Neural progenitor cell (in vitro differentiated cells): ENCODE data around the gene DIAPH3. TPM values are rescaled to one million over a fixed set of nuclear protein-coding genes. Genes with fewer than 3 reads are reported as not detected.

ENCODE experiments used
- DNase-seq: peaks from one replicate; pipeline ENCODE4 v3.0.0-alpha.2; 2016; ENCODE audit warnings: low spot score
- H2AFZ ChIP-seq: fragments of 200-600 bp; sonication (generic); replicated peaks from 2 replicates; pipeline ENCODE4 v1.6.1; 2016; ENCODE audit warnings: antibody characterized with exemption
- H3F3A ChIP-seq: fragments of 200-600 bp; sonication (generic); 2 replicates; pipeline ENCODE4 v1.6.1; 2016; ENCODE audit warnings: antibody characterized with exemption, low read depth
- H3K27ac ChIP-seq: fragments of 200-600 bp; sonication (generic); 2 replicates; pipeline ENCODE4 v1.5.1; 2016; ENCODE audit warnings: mild to moderate bottlenecking
- H3K27me3 ChIP-seq: fragments of 200-600 bp; sonication (generic); 2 replicates; pipeline ENCODE4 v1.6.1; 2016; ENCODE audit warnings: mild to moderate bottlenecking, moderate library complexity
- H3K36me3 ChIP-seq: fragments of 200-600 bp; sonication (generic); 2 replicates; pipeline ENCODE4 v1.5.1; 2016
- H3K4me1 ChIP-seq: fragments of 200-600 bp; sonication (generic); 2 replicates; pipeline ENCODE4 v1.6.1; 2016; ENCODE audit warnings: mixed run types
- H3K4me2 ChIP-seq: fragments of 200-600 bp; sonication (generic); 2 replicates; pipeline ENCODE4 v1.6.1; 2016
- H3K4me3 ChIP-seq: fragments of 200-600 bp; sonication (generic); 2 replicates; pipeline ENCODE4 v1.5.1; 2016
- H3K79me2 ChIP-seq: fragments of 200-600 bp; sonication (generic); 2 replicates; pipeline ENCODE4 v1.6.1; 2016; ENCODE audit warnings: low read depth
- H3K9ac ChIP-seq: fragments of 200-600 bp; sonication (generic); 2 replicates; pipeline ENCODE4 v1.6.1; 2016
- H3K9me3 ChIP-seq: fragments of 200-600 bp; sonication (generic); 2 replicates; pipeline ENCODE4 v1.5.1; 2016; ENCODE audit warnings: low read depth
- H4K20me1 ChIP-seq: fragments of 200-600 bp; sonication (generic); 2 replicates; pipeline ENCODE4 v1.6.1; 2016; ENCODE audit warnings: low read depth
- H3K27ac Mint-ChIP-seq: 3 replicates; pipeline ENCODE4 v1.8.0; 2021; ENCODE audit warnings: mixed read lengths
- H3K27me3 Mint-ChIP-seq: 2 replicates; pipeline ENCODE4 v1.8.0; 2022; ENCODE audit warnings: low read depth, mild to moderate bottlenecking, inconsistent platforms, moderate library complexity, mixed read lengths; ENCODE audit not compliant: insufficient read depth
- H3K36me3 Mint-ChIP-seq: 3 replicates; pipeline ENCODE4 v1.8.0; 2021; ENCODE audit warnings: mixed read lengths
- H3K4me1 Mint-ChIP-seq: 3 replicates; pipeline ENCODE4 v1.8.0; 2021; ENCODE audit warnings: mixed read lengths
- H3K4me3 Mint-ChIP-seq: 3 replicates; pipeline ENCODE4 v1.8.0; 2021; ENCODE audit warnings: mild to moderate bottlenecking, moderate library complexity, mixed read lengths
- H3K9me3 Mint-ChIP-seq: 3 replicates; pipeline ENCODE4 v1.8.0; 2020; ENCODE audit warnings: mixed read lengths
- EZH2 ChIP-seq: fragments of 200-600 bp; sonication (generic); IDR thresholded peaks from 2 replicates; pipeline ENCODE4 v1.6.1; 2017; ENCODE audit warnings: antibody characterized with exemption, mild to moderate bottlenecking, moderate library complexity
- EZH2phosphoT487 ChIP-seq: fragments of 200-600 bp; sonication (generic); IDR thresholded peaks from 2 replicates; pipeline ENCODE4 v1.6.1; 2017; ENCODE audit warnings: antibody characterized with exemption
- total RNA-seq: library from RNA; depleted of rRNA; stranded (reverse); fragments of >200 nt; gene quantifications from 2 replicates; pipeline ENCODE4 v1.2.3, GENCODE V29; 2015; ENCODE audit warnings: low replicate concordance
- TF ChIP-seq, protein P1 (sequence below): fragments of 200-600 bp; sonication (generic); IDR thresholded peaks from 2 replicates; pipeline ENCODE4 v1.5.1; 2017; ENCODE audit warnings: antibody characterized with exemption, mild to moderate bottlenecking

The DIAPH3 gene
- total RNA-seq, 1 donor from 2014 or later: 51.5 TPM

GRCh38 chr13:59641817-59642216 lies 521.9 kb downstream of the DIAPH3 start:
- no peak overlapping the region for H3K4me3 ChIP-seq
- H3K9me3 ChIP-seq: no peaks in the 10 kb centered on the region
- peaks cover under 1% of the 10 kb centered on the region for H3K27me3 Mint-ChIP-seq
- H3K4me1 Mint-ChIP-seq: peaks cover 9% of the 10 kb centered on the region
- H3K36me3 Mint-ChIP-seq: no peaks in the 10 kb centered on the region
- no peaks in the 10 kb centered on the region for H3K79me2 ChIP-seq
- no peaks in the 10 kb centered on the region for H3K4me1 ChIP-seq
- TF ChIP-seq EZH2 (no peak), EZH2phosphoT487 (no peak)
- TF ChIP-seq, protein P1, sequence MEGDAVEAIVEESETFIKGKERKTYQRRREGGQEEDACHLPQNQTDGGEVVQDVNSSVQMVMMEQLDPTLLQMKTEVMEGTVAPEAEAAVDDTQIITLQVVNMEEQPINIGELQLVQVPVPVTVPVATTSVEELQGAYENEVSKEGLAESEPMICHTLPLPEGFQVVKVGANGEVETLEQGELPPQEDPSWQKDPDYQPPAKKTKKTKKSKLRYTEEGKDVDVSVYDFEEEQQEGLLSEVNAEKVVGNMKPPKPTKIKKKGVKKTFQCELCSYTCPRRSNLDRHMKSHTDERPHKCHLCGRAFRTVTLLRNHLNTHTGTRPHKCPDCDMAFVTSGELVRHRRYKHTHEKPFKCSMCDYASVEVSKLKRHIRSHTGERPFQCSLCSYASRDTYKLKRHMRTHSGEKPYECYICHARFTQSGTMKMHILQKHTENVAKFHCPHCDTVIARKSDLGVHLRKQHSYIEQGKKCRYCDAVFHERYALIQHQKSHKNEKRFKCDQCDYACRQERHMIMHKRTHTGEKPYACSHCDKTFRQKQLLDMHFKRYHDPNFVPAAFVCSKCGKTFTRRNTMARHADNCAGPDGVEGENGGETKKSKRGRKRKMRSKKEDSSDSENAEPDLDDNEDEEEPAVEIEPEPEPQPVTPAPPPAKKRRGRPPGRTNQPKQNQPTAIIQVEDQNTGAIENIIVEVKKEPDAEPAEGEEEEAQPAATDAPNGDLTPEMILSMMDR: no peak
- H3K9me3 Mint-ChIP-seq: peaks cover 5% of the 10 kb centered on the region
- DNase-seq: no peak
- no peak overlapping the region for H3K27ac ChIP-seq
- H3F3A ChIP-seq: no peaks in the 10 kb centered on the region
- H3K4me2 ChIP-seq: no peak overlapping the region
- no peak overlapping the region for H3K27ac Mint-ChIP-seq
- no peak overlapping the region for H2AFZ ChIP-seq
- no peaks in the 10 kb centered on the region for H3K27me3 ChIP-seq
- H4K20me1 ChIP-seq: no peaks in the 10 kb centered on the region
- H3K9ac ChIP-seq: no peak overlapping the region
- H3K4me3 Mint-ChIP-seq: no peak overlapping the region
- no peaks in the 10 kb centered on the region for H3K36me3 ChIP-seq

- H3K36me3 Mint-ChIP-seq: no peaks in the 10 kb centered on the region
- Histone ChIP-seq H3K4me3 (no peak overlapping the region), H3K27ac (no peak overlapping the region), H3K4me2 (no peak overlapping the region), H3K9ac (no peak overlapping the region), H3K27me3 (no peaks in the 10 kb centered on the region), H3K79me2 (no peaks in the 10 kb centered on the region), H4K20me1 (no peaks in the 10 kb centered on the region), H3F3A (no peaks in the 10 kb centered on the region), H3K4me1 (no peaks in the 10 kb centered on the region), H3K36me3 (no peaks in the 10 kb centered on the region), H3K9me3 (no peaks in the 10 kb centered on the region), H2AFZ (no peak overlapping the region)
- H3K27ac Mint-ChIP-seq: no peak overlapping the region
- TF ChIP-seq, protein P1: peak; percentile 34
- TF ChIP-seq EZH2: no peak
- no peak for TF ChIP-seq EZH2phosphoT487
- peak overlapping the region; percentile 47 for H3K4me3 Mint-ChIP-seq
- DNase-seq: peak; percentile 22
- H3K4me1 Mint-ChIP-seq: peaks cover 9% of the 10 kb centered on the region
- H3K27me3 Mint-ChIP-seq: peaks cover 2% of the 10 kb centered on the region
- H3K9me3 Mint-ChIP-seq: peaks cover 7% of the 10 kb centered on the region
Measured at GRCh38 chr13:59641261-59641660, 522.5 kb downstream of the DIAPH3 start.

DNA sequence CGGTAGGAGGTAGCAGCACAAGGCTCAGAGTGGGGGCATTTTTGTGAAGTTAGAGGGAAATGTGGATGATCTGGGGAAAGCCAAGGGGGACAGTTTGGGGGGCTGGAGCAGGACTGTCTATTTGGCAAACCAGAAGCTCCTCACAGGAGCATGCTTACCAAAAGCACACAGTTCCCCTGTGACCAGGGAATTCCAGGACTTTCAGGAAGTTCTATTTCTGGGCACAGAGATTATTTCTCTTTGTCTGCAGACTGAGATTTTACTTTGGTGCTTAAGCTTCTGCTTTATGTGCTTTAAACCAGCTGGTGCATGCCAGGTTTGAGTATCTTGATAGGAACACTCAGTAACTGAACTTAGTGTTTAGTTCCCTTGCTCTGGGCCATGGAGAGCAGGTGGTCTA lies 525.3 kb downstream of the DIAPH3 start:
- TF ChIP-seq EZH2 (no peak), EZH2phosphoT487 (no peak)
- TF ChIP-seq, protein P1: no peak
- Histone ChIP-seq H3K9ac (no peak overlapping the region), H3K27ac (no peak overlapping the region), H2AFZ (no peak overlapping the region), H3K4me3 (no peak overlapping the region), H3K9me3 (no peaks in the 10 kb centered on the region), H3K4me1 (peaks cover 27% of the 10 kb centered on the region), H3K27me3 (no peaks in the 10 kb centered on the region), H3F3A (peaks cover 8% of the 10 kb centered on the region), H3K36me3 (no peaks in the 10 kb centered on the region), H3K79me2 (no peaks in the 10 kb centered on the region), H3K4me2 (no peak overlapping the region), H4K20me1 (no peaks in the 10 kb centered on the region)
- Mint-ChIP-seq H3K27me3 (peaks cover 2% of the 10 kb centered on the region), H3K4me3 (no peak overlapping the region), H3K4me1 (peaks cover 8% of the 10 kb centered on the region), H3K9me3 (peaks cover 3% of the 10 kb centered on the region), H3K27ac (no peak overlapping the region), H3K36me3 (no peaks in the 10 kb centered on the region)
- no peak for DNase-seq
